SU-DHL-6 (cell line): ENCODE measurements around the gene OR52L1.

Experiments used
- EZH2phosphoT487 ChIP-seq: fragments of 200-600 bp; sonication (generic), shearing (Covaris generic); conservative IDR thresholded peaks from 2 replicates; pipeline ENCODE4 v1.6.1; 2018; ENCODE audit warnings: mild to moderate bottlenecking, antibody characterized with exemption, low read length, moderate library complexity, mixed read lengths
- TF ChIP-seq, protein P1 (sequence below): fragments of 200-600 bp; sonication (generic); IDR thresholded peaks from one replicate; pipeline ENCODE4 v1.5.1; 2017; ENCODE audit warnings: antibody characterized with exemption, mild to moderate bottlenecking, low read length, moderate library complexity; ENCODE audit not compliant: insufficient read depth, poor library complexity, severe bottlenecking

DNA sequence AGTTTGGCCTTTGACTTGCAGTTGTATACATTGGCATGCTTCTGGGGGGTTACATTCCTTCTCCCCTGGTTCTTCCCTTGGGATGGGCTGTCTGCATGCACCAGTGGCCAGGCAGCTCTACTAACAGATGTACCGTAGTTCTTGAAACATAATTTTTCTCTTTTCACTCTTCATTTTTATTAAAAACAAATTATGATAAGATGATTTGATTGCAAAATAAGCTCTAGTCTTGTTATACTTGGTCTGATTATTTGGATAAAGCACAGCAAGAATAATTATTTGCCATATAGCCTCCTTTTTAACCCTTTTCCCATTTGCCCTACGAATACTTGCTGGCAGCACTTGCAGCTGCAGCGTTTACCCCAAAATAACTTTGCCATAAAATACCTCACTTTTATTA is 31.2 kb downstream of the OR52L1 start:
- TF ChIP-seq, protein P1, sequence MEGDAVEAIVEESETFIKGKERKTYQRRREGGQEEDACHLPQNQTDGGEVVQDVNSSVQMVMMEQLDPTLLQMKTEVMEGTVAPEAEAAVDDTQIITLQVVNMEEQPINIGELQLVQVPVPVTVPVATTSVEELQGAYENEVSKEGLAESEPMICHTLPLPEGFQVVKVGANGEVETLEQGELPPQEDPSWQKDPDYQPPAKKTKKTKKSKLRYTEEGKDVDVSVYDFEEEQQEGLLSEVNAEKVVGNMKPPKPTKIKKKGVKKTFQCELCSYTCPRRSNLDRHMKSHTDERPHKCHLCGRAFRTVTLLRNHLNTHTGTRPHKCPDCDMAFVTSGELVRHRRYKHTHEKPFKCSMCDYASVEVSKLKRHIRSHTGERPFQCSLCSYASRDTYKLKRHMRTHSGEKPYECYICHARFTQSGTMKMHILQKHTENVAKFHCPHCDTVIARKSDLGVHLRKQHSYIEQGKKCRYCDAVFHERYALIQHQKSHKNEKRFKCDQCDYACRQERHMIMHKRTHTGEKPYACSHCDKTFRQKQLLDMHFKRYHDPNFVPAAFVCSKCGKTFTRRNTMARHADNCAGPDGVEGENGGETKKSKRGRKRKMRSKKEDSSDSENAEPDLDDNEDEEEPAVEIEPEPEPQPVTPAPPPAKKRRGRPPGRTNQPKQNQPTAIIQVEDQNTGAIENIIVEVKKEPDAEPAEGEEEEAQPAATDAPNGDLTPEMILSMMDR: no peak
- no peak for TF ChIP-seq EZH2phosphoT487
